ENCODE results near the gene FIGN.

DNA sequence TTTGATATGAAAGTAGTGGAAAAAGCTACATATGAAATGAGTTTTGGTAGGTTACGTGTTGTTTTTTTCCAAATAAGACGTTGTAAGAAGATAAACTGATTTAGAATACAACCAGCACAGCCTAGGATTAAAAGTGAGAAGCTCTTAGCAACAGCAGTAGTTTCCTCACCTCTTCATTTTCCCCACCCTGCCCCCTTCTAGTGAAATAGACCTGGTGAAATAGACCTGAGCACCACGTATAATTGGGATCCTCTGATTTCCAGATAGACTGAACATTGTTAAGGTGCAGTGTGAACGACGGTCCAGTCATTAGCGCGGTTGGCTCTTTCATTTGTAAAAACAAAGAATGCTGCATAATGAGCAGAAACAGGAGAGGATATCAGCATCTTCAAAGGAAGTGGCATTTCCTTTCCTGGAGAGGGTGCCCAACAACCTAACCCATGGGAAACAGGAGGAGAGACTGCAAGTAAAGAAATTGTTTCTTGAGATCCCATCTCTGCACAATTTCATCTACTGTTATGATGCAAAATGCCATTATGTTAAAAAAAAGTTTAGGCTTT, 114.3 kb downstream of the FIGN start:
- TF ChIP-seq EZH2 (IDR thresholded peaks at IDR 0.05; ENCODE audit: low read length, unreplicated experiment), result no peak
- no peak for TF ChIP-seq EZH2phosphoT487 (IDR thresholded peaks at IDR 0.05; ENCODE audit: borderline replicate concordance, low read length)
- TF ChIP-seq, protein P1, sequence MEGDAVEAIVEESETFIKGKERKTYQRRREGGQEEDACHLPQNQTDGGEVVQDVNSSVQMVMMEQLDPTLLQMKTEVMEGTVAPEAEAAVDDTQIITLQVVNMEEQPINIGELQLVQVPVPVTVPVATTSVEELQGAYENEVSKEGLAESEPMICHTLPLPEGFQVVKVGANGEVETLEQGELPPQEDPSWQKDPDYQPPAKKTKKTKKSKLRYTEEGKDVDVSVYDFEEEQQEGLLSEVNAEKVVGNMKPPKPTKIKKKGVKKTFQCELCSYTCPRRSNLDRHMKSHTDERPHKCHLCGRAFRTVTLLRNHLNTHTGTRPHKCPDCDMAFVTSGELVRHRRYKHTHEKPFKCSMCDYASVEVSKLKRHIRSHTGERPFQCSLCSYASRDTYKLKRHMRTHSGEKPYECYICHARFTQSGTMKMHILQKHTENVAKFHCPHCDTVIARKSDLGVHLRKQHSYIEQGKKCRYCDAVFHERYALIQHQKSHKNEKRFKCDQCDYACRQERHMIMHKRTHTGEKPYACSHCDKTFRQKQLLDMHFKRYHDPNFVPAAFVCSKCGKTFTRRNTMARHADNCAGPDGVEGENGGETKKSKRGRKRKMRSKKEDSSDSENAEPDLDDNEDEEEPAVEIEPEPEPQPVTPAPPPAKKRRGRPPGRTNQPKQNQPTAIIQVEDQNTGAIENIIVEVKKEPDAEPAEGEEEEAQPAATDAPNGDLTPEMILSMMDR (conservative IDR thresholded peaks at IDR 0.05; ENCODE audit: low read depth, low read length), result no peak
